ENCODE measurements around the gene PTPRN2. TPM values are rescaled to one million over a fixed set of nuclear protein-coding genes. Genes with fewer than 3 reads are reported as not detected.
"Not testable (repeated sequence)": the region's sequence is repeated elsewhere in the genome, so short reads cannot be mapped to it uniquely, and the experiment has no call there.

The PTPRN2 gene
- total RNA-seq, 2 donors from 2014 or later = 0.72 to 0.79 TPM

- Mint-ChIP-seq H3K36me3 (ENCODE audit: insufficient read depth in 2 of 2) (peaks cover 10 to 11% of the 10 kb centered on the region in 2 donors), H3K27me3 (ENCODE audit: low read depth) (peaks cover 8% of the 10 kb centered on the region), H3K4me3 (peak overlapping the region; percentile 67 to 74), H3K4me1 (ENCODE audit: low read depth) (peaks cover 26% of the 10 kb centered on the region), H3K9me3 (peaks cover 5 to 11% of the 10 kb centered on the region in 2 donors), H3K27ac (no peak overlapping the region)
- no peak for DNase-seq
- ATAC-seq (replicated peaks in 1 of 2) = no peak
These were observed 1084.4 kb downstream of the PTPRN2 start for GRCh38 chr7:157503229-157503628.

- peak overlapping the region; percentile 67 to 74 for H3K4me3 Mint-ChIP-seq
- DNase-seq = peak; percentile 56 to 61
- H3K27ac Mint-ChIP-seq = no peak overlapping the region
- H3K36me3 Mint-ChIP-seq (ENCODE audit: insufficient read depth in 2 of 2) = peaks cover 10 to 11% of the 10 kb centered on the region in 2 donors
- peak; percentile 95 to 98 for ATAC-seq (replicated peaks in 1 of 2)
- H3K9me3 Mint-ChIP-seq = peaks cover 5 to 11% of the 10 kb centered on the region in 2 donors
- peaks cover 26% of the 10 kb centered on the region for H3K4me1 Mint-ChIP-seq (ENCODE audit: low read depth)
- H3K27me3 Mint-ChIP-seq (ENCODE audit: low read depth) = peaks cover 3% of the 10 kb centered on the region
These were observed 1084.9 kb downstream of the PTPRN2 start for GRCh38 chr7:157502701-157503111.

- DNase-seq = no peak
- Mint-ChIP-seq H3K4me3 (no peak overlapping the region), H3K9me3 (peaks cover 5 to 8% of the 10 kb centered on the region in 2 donors), H3K27ac (no peak overlapping the region), H3K27me3 (ENCODE audit: low read depth) (no peaks in the 10 kb centered on the region), H3K4me1 (ENCODE audit: low read depth) (peaks cover 26% of the 10 kb centered on the region), H3K36me3 (ENCODE audit: insufficient read depth in 2 of 2) (peaks cover 6 to 9% of the 10 kb centered on the region in 2 donors)
- ATAC-seq (replicated peaks in 1 of 2) = no peak
These were observed 1086.0 kb downstream of the PTPRN2 start for GRCh38 chr7:157501581-157501980.

GRCh38 chr7:157500989-157501540, 1086.6 kb downstream of the PTPRN2 start:
- H3K27ac Mint-ChIP-seq; ATAC-seq (replicated peaks in 1 of 2); DNase-seq; H3K36me3 Mint-ChIP-seq (ENCODE audit: insufficient read depth in 2 of 2); H3K27me3 Mint-ChIP-seq (ENCODE audit: low read depth); H3K9me3 Mint-ChIP-seq; H3K4me3 Mint-ChIP-seq: not testable (repeated sequence)
- H3K4me1 Mint-ChIP-seq (ENCODE audit: low read depth) = peaks cover 30% of the 10 kb centered on the region

GRCh38 chr7:157500171-157500960, 1087.3 kb downstream of the PTPRN2 start:
- no peak for ATAC-seq (replicated peaks in 1 of 2)
- Mint-ChIP-seq H3K4me1 (ENCODE audit: low read depth) (peaks cover 37% of the 10 kb centered on the region), H3K9me3 (peaks cover 2% of the 10 kb centered on the region in 2 donors), H3K36me3 (ENCODE audit: insufficient read depth in 2 of 2) (peaks cover 0 to 2% of the 10 kb centered on the region in 2 donors), H3K27me3 (ENCODE audit: low read depth) (no peaks in the 10 kb centered on the region), H3K4me3 (no peak overlapping the region), H3K27ac (no peak overlapping the region)
- no peak for DNase-seq

GRCh38 chr7:157499835-157500153, 1087.8 kb downstream of the PTPRN2 start:
- no peak overlapping the region for H3K27ac Mint-ChIP-seq

GRCh38 chr7:157499121-157499834, 1088.3 kb downstream of the PTPRN2 start:
- Mint-ChIP-seq H3K27ac (no peak overlapping the region), H3K4me3 (no peak overlapping the region), H3K36me3 (ENCODE audit: insufficient read depth in 2 of 2) (no peaks in the 10 kb centered on the region), H3K27me3 (ENCODE audit: low read depth) (peaks cover under 1% of the 10 kb centered on the region), H3K9me3 (no peaks in the 10 kb centered on the region), H3K4me1 (ENCODE audit: low read depth) (peaks cover 48% of the 10 kb centered on the region)
- no peak for DNase-seq
- no peak for ATAC-seq (replicated peaks in 1 of 2)

More at GRCh38 chr7:157499835-157500153, 1087.8 kb downstream of the PTPRN2 start:
- Mint-ChIP-seq H3K9me3 (no peaks in the 10 kb centered on the region), H3K27me3 (ENCODE audit: low read depth) (no peaks in the 10 kb centered on the region), H3K36me3 (ENCODE audit: insufficient read depth in 2 of 2) (no peaks in the 10 kb centered on the region), H3K4me3 (no peak overlapping the region), H3K4me1 (ENCODE audit: low read depth) (peaks cover 43% of the 10 kb centered on the region)
- ATAC-seq (replicated peaks in 1 of 2) (no peak), DNase-seq (no peak)

GRCh38 chr7:157498657-157499056, 1089.0 kb downstream of the PTPRN2 start:
- H3K4me3 Mint-ChIP-seq = no peak overlapping the region
- ATAC-seq (replicated peaks in 1 of 2) (no peak), DNase-seq (no peak)
- H3K36me3 Mint-ChIP-seq (ENCODE audit: insufficient read depth in 2 of 2) = no peaks in the 10 kb centered on the region
- H3K9me3 Mint-ChIP-seq = no peaks in the 10 kb centered on the region
- H3K4me1 Mint-ChIP-seq (ENCODE audit: low read depth) = peaks cover 51% of the 10 kb centered on the region
- no peak overlapping the region for H3K27ac Mint-ChIP-seq
- peaks cover 7% of the 10 kb centered on the region for H3K27me3 Mint-ChIP-seq (ENCODE audit: low read depth)

- Mint-ChIP-seq H3K27ac (no peak overlapping the region), H3K4me1 (ENCODE audit: low read depth) (peaks cover 50% of the 10 kb centered on the region), H3K27me3 (ENCODE audit: low read depth) (peaks cover 14% of the 10 kb centered on the region), H3K9me3 (no peaks in the 10 kb centered on the region), H3K4me3 (no peak overlapping the region), H3K36me3 (ENCODE audit: insufficient read depth in 2 of 2) (no peaks in the 10 kb centered on the region)
- no peak for ATAC-seq (replicated peaks in 1 of 2)
- DNase-seq = no peak
These were observed 1089.6 kb downstream of the PTPRN2 start for GRCh38 chr7:157497744-157498651.

- H3K27me3 Mint-ChIP-seq (ENCODE audit: low read depth) = peaks cover 19% of the 10 kb centered on the region
- H3K36me3 Mint-ChIP-seq (ENCODE audit: insufficient read depth in 2 of 2) = peaks cover 0 to 4% of the 10 kb centered on the region in 2 donors
- no peak for DNase-seq
- peaks cover 44% of the 10 kb centered on the region for H3K4me1 Mint-ChIP-seq (ENCODE audit: low read depth)
- H3K27ac Mint-ChIP-seq = no peak overlapping the region
- no peak for ATAC-seq (replicated peaks in 1 of 2)
- H3K4me3 Mint-ChIP-seq = no peak overlapping the region
- peaks cover 0 to 1% of the 10 kb centered on the region in 2 donors for H3K9me3 Mint-ChIP-seq
These were observed 1090.3 kb downstream of the PTPRN2 start for GRCh38 chr7:157497367-157497743.

- Mint-ChIP-seq H3K9me3 (peaks cover 0 to 2% of the 10 kb centered on the region in 2 donors), H3K4me1 (ENCODE audit: low read depth) (peaks cover 37% of the 10 kb centered on the region), H3K4me3 (no peak overlapping the region), H3K27me3 (ENCODE audit: low read depth) (peaks cover 22% of the 10 kb centered on the region), H3K36me3 (ENCODE audit: insufficient read depth in 2 of 2) (peaks cover 0 to 8% of the 10 kb centered on the region in 2 donors), H3K27ac (no peak overlapping the region)
- DNase-seq = no peak
- no peak for ATAC-seq (replicated peaks in 1 of 2)
These were observed 1091.0 kb downstream of the PTPRN2 start for GRCh38 chr7:157496416-157497275.

- DNase-seq (peak; percentile 31 to 54), ATAC-seq (replicated peaks in 1 of 2) (peak; percentile 51 to 55)
- Mint-ChIP-seq H3K27me3 (ENCODE audit: low read depth) (peaks cover 22% of the 10 kb centered on the region), H3K27ac (peak overlapping the region; percentile 91), H3K9me3 (peaks cover 0 to 7% of the 10 kb centered on the region in 2 donors), H3K36me3 (ENCODE audit: insufficient read depth in 2 of 2) (peaks cover 1 to 14% of the 10 kb centered on the region in 2 donors), H3K4me3 (peak overlapping the region; percentile 69 to 70), H3K4me1 (ENCODE audit: low read depth) (peaks cover 41% of the 10 kb centered on the region)
These were observed 1092.0 kb downstream of the PTPRN2 start for GRCh38 chr7:157495594-157495993.
